ENCODE data around the gene BGLAP. TPM values are rescaled to one million over a fixed set of nuclear protein-coding genes. Genes with fewer than 3 reads are reported as not detected.

The BGLAP gene
- total RNA-seq, 2 experiments from 2014 or later: 2.1 to 2.4 TPM

DNA sequence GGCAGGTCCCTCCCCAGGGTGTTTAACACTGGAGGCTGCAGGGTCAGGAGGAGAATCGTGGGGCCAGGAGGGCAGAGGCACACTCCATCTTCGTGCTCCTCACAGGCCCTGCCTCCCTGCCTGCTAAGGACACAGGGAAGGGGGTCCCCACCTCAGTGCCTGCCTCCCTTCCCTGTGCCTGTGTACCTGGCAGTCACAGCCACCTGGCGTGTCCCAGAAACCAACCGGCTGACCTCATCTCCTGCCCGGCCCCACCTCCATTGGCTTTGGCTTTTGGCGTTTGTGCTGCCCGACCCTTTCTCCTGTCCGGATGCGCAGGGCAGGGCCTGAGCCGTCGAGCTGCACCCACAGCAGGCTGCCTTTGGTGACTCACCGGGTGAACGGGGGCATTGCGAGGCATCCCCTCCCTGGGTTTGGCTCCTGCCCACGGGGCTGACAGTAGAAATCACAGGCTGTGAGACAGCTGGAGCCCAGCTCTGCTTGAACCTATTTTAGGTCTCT lies 623 bp upstream of the BGLAP start:
- peaks cover 14% of the 10 kb centered on the region for H3K4me1 Mint-ChIP-seq
- no peaks in the 10 kb centered on the region for H3K9me3 Mint-ChIP-seq (ENCODE audit: low read depth)
- H3K36me3 Mint-ChIP-seq (ENCODE audit: low read depth): peaks cover 29% of the 10 kb centered on the region
- ChIA-PET POLR2A (interaction anchor here (0.9 kb wide), 1 partner anchor 135 kb away, joined by 4 read pairs; no protein-coding TSS in a partner anchor), CTCF (no interaction called here)
- no peak for DNase-seq
- no peak overlapping the region for H3K4me3 Mint-ChIP-seq
- intact Hi-C loops (cut with DNase I, micrococcal nuclease): no loop called here
- peaks cover 4% of the 10 kb centered on the region for H3K27me3 Mint-ChIP-seq
- no peak for ATAC-seq
- H3K27ac Mint-ChIP-seq: no peak overlapping the region

DNA sequence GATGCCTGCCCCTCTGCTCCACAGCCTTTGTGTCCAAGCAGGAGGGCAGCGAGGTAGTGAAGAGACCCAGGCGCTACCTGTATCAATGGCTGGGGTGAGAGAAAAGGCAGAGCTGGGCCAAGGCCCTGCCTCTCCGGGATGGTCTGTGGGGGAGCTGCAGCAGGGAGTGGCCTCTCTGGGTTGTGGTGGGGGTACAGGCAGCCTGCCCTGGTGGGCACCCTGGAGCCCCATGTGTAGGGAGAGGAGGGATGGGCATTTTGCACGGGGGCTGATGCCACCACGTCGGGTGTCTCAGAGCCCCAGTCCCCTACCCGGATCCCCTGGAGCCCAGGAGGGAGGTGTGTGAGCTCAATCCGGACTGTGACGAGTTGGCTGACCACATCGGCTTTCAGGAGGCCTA lies 754 bp downstream of the BGLAP start:
- Mint-ChIP-seq H3K4me1 (peaks cover 14% of the 10 kb centered on the region), H3K27me3 (peaks cover 4% of the 10 kb centered on the region), H3K27ac (no peak overlapping the region), H3K36me3 (ENCODE audit: low read depth) (peaks cover 23% of the 10 kb centered on the region), H3K4me3 (no peak overlapping the region), H3K9me3 (ENCODE audit: low read depth) (no peaks in the 10 kb centered on the region)
- ATAC-seq (no peak), DNase-seq (no peak)
- intact Hi-C loops (cut with DNase I, micrococcal nuclease): loop anchor here in 1 of 2 experiments (2.0 kb wide), 1 partner anchor 18 kb away; no protein-coding TSS in a partner anchor
- ChIA-PET POLR2A (interaction anchor here (1.5 kb wide), 1 partner anchor 97 kb away, joined by 3 read pairs; no protein-coding TSS in a partner anchor), CTCF (interaction anchor here (1.2 kb wide), 1 partner anchor 18 kb away, joined by 4 read pairs; no protein-coding TSS in a partner anchor)

DNA sequence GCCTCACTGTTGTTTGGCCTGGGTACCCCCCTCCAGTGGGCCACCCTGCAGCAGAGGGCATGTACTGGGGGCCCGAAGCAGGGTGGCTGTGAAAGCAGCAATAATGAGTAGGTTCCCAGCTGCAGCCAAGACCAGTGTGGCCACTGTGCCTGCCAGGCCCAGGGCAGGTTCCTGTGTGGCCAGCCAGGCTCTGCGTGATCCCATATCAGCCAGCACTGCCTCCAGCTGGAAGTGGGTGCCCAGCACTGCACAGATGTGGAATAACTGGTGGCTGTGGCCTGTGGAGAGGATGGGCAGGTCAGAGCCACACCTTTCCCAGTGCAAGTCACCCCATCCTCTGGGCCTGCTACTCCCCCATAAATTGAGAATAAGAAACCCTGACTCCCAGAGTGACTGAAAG lies 2.1 kb downstream of the BGLAP start:
- H3K9me3 Mint-ChIP-seq (ENCODE audit: low read depth): no peaks in the 10 kb centered on the region
- intact Hi-C loops (cut with DNase I, micrococcal nuclease): no loop called here
- H3K4me3 Mint-ChIP-seq: no peak overlapping the region
- CTCF ChIA-PET: interaction anchor here (1.5 kb wide), 1 partner anchor 102 kb away, joined by 6 read pairs; no protein-coding TSS in a partner anchor
- DNase-seq (no peak), ATAC-seq (no peak)
- peaks cover 11% of the 10 kb centered on the region for H3K4me1 Mint-ChIP-seq
- H3K27me3 Mint-ChIP-seq: peaks cover 4% of the 10 kb centered on the region
- peaks cover 14% of the 10 kb centered on the region for H3K36me3 Mint-ChIP-seq (ENCODE audit: low read depth)
- H3K27ac Mint-ChIP-seq: no peak overlapping the region
- POLR2A ChIA-PET: no interaction called here

DNA sequence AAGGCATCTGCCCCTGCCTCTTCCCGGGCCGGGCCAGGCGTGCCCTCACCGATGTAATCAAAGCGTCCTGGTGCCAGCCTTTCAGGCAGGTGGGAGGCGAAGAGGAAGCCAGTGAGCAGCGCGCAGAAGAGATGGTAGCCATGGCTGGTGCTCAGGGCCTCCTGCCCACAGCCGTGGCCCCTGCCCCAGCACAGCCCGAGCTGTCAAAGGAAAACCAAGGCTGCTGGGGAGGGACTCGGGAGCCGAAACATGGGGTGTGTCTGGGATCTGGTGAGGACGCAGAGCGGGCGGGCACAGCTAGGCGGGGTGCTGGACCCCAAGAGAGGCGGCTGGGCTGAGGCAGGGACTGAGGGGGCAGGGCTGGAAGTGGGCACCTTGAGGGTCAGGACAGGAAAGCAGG lies 2.7 kb downstream of the BGLAP start:
- no peak overlapping the region for H3K27ac Mint-ChIP-seq
- H3K4me1 Mint-ChIP-seq: peaks cover 11% of the 10 kb centered on the region
- CTCF ChIA-PET: interaction anchor here (1.1 to 1.5 kb wide), 2 partner anchors 103 to 113 kb away, joined by 4 to 6 read pairs; no protein-coding TSS in a partner anchor
- H3K9me3 Mint-ChIP-seq (ENCODE audit: low read depth): no peaks in the 10 kb centered on the region
- H3K36me3 Mint-ChIP-seq (ENCODE audit: low read depth): peaks cover 12% of the 10 kb centered on the region
- peak overlapping the region; percentile 59 for H3K4me3 Mint-ChIP-seq
- ATAC-seq (no peak), DNase-seq (no peak)
- H3K27me3 Mint-ChIP-seq: peaks cover 4% of the 10 kb centered on the region
- POLR2A ChIA-PET: no interaction called here
- intact Hi-C loops (cut with DNase I, micrococcal nuclease): no loop called here

DNA sequence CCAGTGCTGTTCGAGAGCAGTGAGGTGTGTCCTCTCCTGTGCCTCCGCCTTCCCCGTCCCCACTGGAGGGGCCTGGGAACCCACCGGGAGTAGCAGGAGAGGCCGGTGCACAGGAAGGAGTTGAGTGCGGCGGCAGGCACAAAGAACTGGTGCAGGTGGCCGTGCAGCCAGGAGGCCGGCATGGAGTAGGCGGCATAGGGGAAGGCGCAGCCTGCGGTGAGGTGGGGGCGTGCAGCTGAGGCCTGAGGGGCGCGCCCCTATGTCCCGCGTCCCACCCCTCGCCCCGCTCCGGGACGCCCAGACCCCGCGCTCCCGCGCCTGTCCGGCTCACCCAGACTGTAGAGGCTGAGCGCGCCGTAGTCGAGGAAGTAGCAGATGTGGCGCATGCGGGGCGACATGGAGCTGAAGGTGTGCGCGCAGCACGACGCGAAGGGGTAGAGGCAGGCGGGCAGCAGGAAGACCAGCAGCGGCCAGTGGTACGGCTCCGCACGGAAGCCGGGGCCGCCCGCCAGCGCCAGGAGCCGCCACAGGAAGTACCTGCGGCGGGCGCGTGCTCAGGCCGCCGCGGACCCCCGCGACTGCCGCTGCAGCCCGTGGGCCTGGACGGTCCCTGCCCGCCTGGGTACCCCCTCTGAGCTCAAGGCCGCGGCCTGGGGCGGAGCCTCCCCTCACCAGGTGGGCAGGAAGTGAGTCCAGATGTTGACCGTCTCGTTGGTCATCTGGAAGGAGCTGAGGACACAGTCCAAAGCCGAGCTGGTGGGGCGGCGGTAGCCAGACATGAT lies 3.7 kb downstream of the BGLAP start:
- Mint-ChIP-seq H3K4me3 (peak overlapping the region; percentile 59), H3K4me1 (peaks cover 11% of the 10 kb centered on the region), H3K9me3 (ENCODE audit: low read depth) (no peaks in the 10 kb centered on the region), H3K36me3 (ENCODE audit: low read depth) (peaks cover 12% of the 10 kb centered on the region), H3K27me3 (peaks cover 4% of the 10 kb centered on the region), H3K27ac (peak overlapping the region; percentile 25)
- CTCF ChIA-PET: interaction anchor here (0.6 to 1.5 kb wide), 5 partner anchors 21 to 117 kb away, joined by 3 to 6 read pairs (median 4); no protein-coding TSS in a partner anchor
- peak; percentile 64 for DNase-seq
- POLR2A ChIA-PET: interaction anchor here (0.6 to 1.2 kb wide), 4 partner anchors 19 to 161 kb away, joined by 3 to 4 read pairs (median 3); no protein-coding TSS in a partner anchor
- intact Hi-C loops (cut with DNase I, micrococcal nuclease): no loop called here
- ATAC-seq: peak; percentile 55

DNA sequence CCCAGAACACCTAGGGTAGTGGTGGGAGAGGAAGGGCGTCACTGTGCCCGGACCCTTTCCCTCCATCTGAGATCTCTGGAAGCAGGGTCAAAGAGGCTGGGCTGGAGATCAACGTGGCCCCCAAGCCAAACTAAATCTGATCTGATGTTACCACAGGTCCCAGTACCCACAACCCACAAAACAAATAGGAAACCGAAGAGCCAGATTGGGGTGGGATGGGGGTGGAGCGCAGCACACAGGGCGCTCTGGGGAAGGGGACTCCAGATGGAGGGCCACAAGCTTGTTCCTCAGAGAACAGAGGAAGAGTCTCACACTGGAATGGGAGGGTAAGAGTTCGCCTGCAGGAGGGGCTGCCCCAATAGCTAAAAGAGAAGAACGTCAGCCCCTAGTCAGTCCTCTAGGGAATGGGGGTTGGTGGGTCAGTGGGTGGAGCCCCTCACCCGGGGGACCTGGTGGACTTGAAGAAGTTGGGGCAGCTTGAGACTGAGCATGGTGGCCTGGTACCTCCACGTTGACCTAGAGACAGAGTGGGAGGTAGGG lies 4.3 kb downstream of the BGLAP start:
- no peaks in the 10 kb centered on the region for H3K9me3 Mint-ChIP-seq (ENCODE audit: low read depth)
- ChIA-PET POLR2A (interaction anchor here (0.6 to 1.2 kb wide), 5 partner anchors 20 to 162 kb away, joined by 3 to 4 read pairs (median 3); no protein-coding TSS in a partner anchor), CTCF (interaction anchor here (0.6 to 1.3 kb wide), 3 partner anchors 21 to 118 kb away, joined by 3 to 4 read pairs (median 4); no protein-coding TSS in a partner anchor)
- intact Hi-C loops (cut with DNase I, micrococcal nuclease): no loop called here
- H3K27me3 Mint-ChIP-seq: peaks cover 4% of the 10 kb centered on the region
- H3K4me3 Mint-ChIP-seq: no peak overlapping the region
- peaks cover 11% of the 10 kb centered on the region for H3K4me1 Mint-ChIP-seq
- no peak for ATAC-seq
- peaks cover 9% of the 10 kb centered on the region for H3K36me3 Mint-ChIP-seq (ENCODE audit: low read depth)
- H3K27ac Mint-ChIP-seq: peak overlapping the region; percentile 25
- no peak for DNase-seq

DNA sequence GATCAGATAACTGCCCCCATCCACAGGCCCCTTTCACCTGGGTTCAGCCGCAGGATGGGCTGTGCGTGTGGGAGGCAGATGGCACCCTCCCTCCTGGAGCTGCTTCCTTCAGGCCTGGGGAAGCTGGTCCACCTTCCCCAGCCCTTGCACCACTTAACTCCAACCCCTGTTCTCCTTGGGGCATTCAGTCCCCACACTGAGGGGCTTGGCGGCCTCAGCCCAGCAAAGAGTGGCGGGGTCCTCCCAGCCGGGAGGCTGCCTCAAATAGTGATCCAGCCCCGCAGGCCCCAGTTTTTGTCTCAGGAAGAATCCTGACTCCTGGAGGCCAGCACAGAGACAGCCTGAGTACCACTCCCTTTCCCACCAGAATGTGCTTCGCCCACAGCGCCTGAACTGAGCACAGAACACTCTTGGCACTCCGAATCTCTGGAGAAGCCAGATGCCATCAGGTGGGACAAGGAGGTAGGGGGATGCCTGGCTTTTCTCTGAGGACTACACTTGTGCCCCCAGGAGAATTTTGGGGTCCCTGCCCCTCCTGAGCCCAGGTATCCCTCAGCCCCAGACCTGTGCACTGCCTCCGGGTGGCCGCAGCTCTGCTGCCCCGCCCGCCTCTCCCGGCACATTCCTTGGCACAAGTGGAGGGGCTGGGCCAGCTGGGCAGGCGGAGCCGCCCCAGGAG lies 4.9 kb downstream of the BGLAP start:
- intact Hi-C loops (cut with DNase I, micrococcal nuclease): no loop called here
- ChIA-PET CTCF (interaction anchor here (0.9 to 1.3 kb wide), 2 partner anchors 22 to 116 kb away, joined by 3 to 4 read pairs; no protein-coding TSS in a partner anchor), POLR2A (interaction anchor here (0.7 to 1.2 kb wide), 3 partner anchors 20 to 90 kb away, joined by 3 to 4 read pairs (median 3); no protein-coding TSS in a partner anchor)
- no peak for ATAC-seq
- DNase-seq: no peak
- Mint-ChIP-seq H3K36me3 (ENCODE audit: low read depth) (peaks cover 9% of the 10 kb centered on the region), H3K4me3 (no peak overlapping the region), H3K27me3 (peaks cover 4% of the 10 kb centered on the region), H3K9me3 (ENCODE audit: low read depth) (no peaks in the 10 kb centered on the region), H3K27ac (no peak overlapping the region), H3K4me1 (peaks cover 11% of the 10 kb centered on the region)

DNA sequence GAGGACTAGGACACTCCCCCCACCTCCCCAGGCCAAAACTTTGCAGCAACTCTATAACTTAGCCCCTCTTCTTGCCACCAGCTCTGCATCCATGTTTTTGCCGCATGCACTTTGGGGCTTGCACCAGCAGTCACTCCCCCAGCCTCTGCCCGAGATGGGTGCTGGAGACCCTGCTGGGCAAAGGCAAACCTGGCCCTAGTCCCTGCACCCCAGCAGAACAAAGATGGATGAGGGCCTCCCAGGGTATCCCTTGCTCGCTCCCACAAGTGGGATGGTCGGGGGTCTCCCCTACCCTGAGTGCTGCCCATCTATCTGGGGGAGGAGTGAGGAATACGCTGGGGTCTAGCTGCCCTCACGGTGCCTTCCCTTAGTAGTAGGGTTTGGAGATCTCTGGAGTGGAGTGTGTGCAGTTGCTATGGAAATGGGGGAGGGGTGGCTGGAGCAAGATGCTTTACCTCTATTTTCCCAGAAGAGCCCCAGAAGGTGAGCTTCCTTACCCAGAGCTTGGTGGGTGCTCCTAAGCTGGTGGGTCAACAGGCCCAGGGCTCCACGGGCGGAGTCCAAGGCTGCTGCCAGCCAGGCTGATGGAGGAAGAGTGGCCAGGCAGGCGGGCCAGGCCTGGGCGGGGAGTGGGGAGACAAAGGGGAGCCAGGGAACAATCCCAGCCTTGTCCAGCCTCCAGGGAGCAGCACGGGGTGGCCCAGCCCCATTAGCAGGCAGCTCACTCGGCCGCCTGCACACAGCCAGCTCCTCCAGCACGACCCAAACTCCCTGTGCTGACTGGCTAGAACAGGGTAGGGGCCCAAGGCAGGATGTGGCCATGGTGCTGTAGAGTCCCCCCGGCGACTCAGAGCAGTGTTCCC lies 5.7 kb downstream of the BGLAP start, which contains the start of gene PAQR6:
TSS of gene PAQR6 (minus strand) at position 597 of the 863 bp plus-strand sequence. CDS start 1,325 bp downstream, outside the sequence.
- intact Hi-C loops (cut with DNase I, micrococcal nuclease): no loop called here
- no peak for ATAC-seq
- H3K4me1 Mint-ChIP-seq: peaks cover 11% of the 10 kb centered on the region
- peaks cover 4% of the 10 kb centered on the region for H3K27me3 Mint-ChIP-seq
- no peaks in the 10 kb centered on the region for H3K9me3 Mint-ChIP-seq (ENCODE audit: low read depth)
- no peak within 1 kb of the TSS for H3K4me3 Mint-ChIP-seq
- H3K36me3 Mint-ChIP-seq (ENCODE audit: low read depth): peaks cover 14% of the 10 kb centered on the region
- no peak for DNase-seq
- CTCF ChIA-PET: interaction anchor here (0.6 to 1.0 kb wide), 2 partner anchors 101 to 103 kb away, joined by 3 read pairs; no protein-coding TSS in a partner anchor
- POLR2A ChIA-PET: interaction anchor here (1.7 kb wide), 1 partner anchor 10 kb away, joined by 3 read pairs; no protein-coding TSS in a partner anchor
- H3K27ac Mint-ChIP-seq: no peak within 1 kb of the TSS

DNA sequence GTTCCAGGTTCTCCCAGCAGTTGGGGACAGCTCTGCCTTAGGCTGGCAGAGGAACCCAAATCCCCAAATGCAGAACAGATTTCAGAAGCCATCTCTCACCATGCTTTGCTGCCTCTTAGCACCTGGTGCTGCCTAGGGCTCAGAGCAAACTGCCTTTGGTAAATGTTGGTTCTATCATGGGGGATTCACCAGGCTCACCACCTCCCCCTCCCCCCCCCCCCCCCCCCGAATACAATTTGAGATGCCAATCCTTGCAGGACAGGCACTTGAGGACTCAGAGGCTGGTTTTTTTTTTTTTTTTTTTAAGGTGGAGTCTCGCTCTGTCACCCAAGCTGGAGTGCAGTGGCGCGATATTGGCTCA lies 6.3 kb downstream of the BGLAP start:
- Mint-ChIP-seq H3K36me3 (ENCODE audit: low read depth) (peaks cover 20% of the 10 kb centered on the region), H3K27me3 (peaks cover 4% of the 10 kb centered on the region), H3K9me3 (ENCODE audit: low read depth) (no peaks in the 10 kb centered on the region), H3K27ac (no peak overlapping the region), H3K4me3 (no peak overlapping the region), H3K4me1 (peaks cover 11% of the 10 kb centered on the region)
- ATAC-seq (no peak), DNase-seq (no peak)
- CTCF ChIA-PET: interaction anchor here (0.6 to 1.0 kb wide), 2 partner anchors 102 to 104 kb away, joined by 3 read pairs; no protein-coding TSS in a partner anchor
- intact Hi-C loops (cut with DNase I, micrococcal nuclease): no loop called here
- POLR2A ChIA-PET: interaction anchor here (1.7 kb wide), 1 partner anchor 10 kb away, joined by 3 read pairs; no protein-coding TSS in a partner anchor

DNA sequence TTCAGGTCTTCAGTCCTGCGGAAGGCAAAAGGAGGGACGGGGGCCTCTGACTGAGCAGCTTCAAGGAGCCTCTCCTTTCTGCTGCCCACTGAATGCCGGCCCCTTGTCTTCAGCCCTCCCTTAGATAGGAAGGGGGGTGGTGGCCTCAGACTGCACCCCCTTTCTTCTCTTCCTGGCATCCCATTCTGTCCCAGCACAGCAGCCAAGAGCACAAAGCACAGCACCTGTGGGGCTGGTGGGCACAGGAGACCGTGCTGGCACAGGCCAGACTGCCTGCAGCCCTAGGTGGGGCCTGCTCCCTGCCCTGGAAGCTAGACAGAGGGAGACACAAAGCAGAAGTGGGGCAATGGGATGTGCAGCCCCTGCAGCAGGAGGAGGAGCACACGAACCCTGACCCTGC lies 7.6 kb downstream of the BGLAP start:
- H3K4me1 Mint-ChIP-seq: peaks cover 11% of the 10 kb centered on the region
- no peak for ATAC-seq
- CTCF ChIA-PET: interaction anchor here (1.2 kb wide), 1 partner anchor 10 kb away, joined by 3 read pairs; no protein-coding TSS in a partner anchor
- H3K27ac Mint-ChIP-seq: no peak overlapping the region
- intact Hi-C loops (cut with DNase I, micrococcal nuclease): no loop called here
- H3K4me3 Mint-ChIP-seq: no peak overlapping the region
- peaks cover 28% of the 10 kb centered on the region for H3K36me3 Mint-ChIP-seq (ENCODE audit: low read depth)
- DNase-seq: no peak
- H3K27me3 Mint-ChIP-seq: peaks cover 4% of the 10 kb centered on the region
- H3K9me3 Mint-ChIP-seq (ENCODE audit: low read depth): no peaks in the 10 kb centered on the region
- POLR2A ChIA-PET: no interaction called here

All from activated CD4-positive, alpha-beta T cell treated with anti-CD3 and anti-CD28 coated beads for 36 hours (primary cell).